Activated gamma-delta T cell treated with Interleukin-2 at 50 U/mL for 16 hours (primary cell): ENCODE results near the gene UAP1.

Source experiments
- DNase-seq: peaks from one replicate; pipeline ENCODE4 v3.0.0-alpha.2; 2020

Gene UAP1

DNA sequence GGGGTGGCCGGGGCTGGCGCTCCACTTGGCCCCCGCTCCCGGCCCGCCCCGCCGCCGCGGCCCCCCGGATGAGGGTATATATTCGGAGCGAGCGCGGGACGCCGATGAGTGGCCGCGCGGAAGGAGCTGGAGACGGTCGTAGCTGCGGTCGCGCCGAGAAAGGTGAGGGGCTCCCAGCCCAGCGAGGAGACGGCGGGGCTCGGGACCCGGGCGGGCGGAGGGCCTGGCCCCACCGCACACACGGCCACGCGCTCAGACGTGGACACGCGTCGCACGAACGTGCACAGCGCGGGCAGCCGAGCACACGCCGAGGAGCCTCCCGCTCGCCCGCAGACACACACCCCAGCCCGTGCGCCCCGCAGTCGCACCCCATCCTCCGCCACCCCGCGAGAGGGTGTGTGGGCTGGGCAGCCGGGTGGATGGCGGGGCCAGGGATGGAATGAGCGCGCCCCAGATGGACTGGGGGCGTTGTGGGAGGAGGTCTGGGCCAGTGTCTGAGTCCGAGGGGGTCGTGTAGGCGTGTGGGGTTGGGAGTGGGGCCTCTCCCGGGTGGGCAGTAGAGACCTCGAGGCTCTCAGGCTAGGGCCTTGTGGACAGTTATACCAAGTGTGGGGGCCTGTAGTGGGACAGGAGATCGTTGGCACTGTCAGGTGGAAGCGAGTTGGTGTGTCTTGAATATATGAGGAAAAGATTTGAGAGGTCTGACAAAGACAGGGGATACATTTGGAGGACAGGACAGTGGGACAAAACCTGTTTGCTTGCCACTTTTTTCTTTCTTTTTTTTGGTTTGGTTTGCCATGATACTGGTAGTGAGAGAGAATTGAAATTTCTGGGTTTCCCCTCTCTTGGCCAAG, at the start of gene UAP1:
UAP1 (plus strand) TSS at position 107 of the 854 bp plus-strand sequence. CDS start 4,347 bp downstream, outside the sequence.
- peak; percentile 20 for DNase-seq

GRCh38 chr1:162527314-162527713, 34.2 kb upstream of the UAP1 start:
- DNase-seq, result no peak

- no peak for DNase-seq
These were observed 31.1 kb upstream of the UAP1 start for GRCh38 chr1:162530307-162530987.

DNA sequence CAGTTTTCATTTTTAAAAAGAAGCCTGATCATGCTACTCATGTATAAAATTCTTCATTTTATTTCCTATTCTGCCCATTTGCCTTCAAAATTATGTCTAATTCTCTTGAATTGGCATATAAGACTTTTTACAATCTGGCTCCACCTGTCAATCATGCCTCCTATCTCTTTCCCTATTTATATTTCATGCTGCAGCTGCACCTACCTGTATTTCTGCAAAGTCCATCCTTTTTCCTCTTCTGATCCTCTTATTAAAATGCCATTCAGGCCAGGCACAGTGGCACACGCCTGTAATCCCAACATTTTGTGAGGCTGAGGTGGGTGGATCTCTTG, 30.6 kb upstream of the UAP1 start:
- DNase-seq, result no peak

GRCh38 chr1:162535501-162535900, 26.0 kb upstream of the UAP1 start:
- no peak for DNase-seq

- no peak for DNase-seq
These were observed 25.0 kb upstream of the UAP1 start for GRCh38 chr1:162536511-162536910.

GRCh38 chr1:162537216-162537615, 24.3 kb upstream of the UAP1 start:
- no peak for DNase-seq

GRCh38 chr1:162538815-162539431, 22.6 kb upstream of the UAP1 start:
- DNase-seq, result no peak

DNA sequence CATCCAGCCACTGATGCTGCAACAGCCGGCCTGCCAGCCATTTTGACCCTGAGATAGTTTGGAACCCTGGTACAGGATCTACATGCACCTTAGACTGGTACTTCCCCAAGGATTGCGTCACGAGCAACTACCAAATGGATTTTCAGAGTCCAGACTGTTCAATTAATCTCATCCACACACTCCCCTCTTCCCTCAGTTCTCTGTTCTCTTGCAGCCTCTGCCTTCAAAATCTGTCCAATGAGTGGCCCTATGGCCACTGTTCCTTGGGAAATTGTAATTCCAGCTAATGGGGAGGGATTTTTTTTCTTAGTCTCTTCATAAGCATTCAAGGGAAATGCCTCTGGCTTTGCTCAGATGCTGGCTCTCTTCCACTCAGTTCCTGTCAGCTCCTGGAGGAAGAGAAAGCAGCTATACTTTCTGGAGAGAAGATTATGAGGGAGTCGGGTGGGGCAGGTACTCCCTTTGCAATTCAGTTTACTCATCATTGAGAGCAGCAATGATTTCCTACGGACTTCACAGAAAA, 19.8 kb upstream of the UAP1 start:
- DNase-seq, result no peak

GRCh38 chr1:162543228-162543627, 18.3 kb upstream of the UAP1 start:
- DNase-seq, result no peak

GRCh38 chr1:162548170-162548569, 13.4 kb upstream of the UAP1 start:
- DNase-seq, result peak; percentile 6

- no peak for DNase-seq
These were observed 12.5 kb upstream of the UAP1 start for GRCh38 chr1:162549001-162549400.

DNA sequence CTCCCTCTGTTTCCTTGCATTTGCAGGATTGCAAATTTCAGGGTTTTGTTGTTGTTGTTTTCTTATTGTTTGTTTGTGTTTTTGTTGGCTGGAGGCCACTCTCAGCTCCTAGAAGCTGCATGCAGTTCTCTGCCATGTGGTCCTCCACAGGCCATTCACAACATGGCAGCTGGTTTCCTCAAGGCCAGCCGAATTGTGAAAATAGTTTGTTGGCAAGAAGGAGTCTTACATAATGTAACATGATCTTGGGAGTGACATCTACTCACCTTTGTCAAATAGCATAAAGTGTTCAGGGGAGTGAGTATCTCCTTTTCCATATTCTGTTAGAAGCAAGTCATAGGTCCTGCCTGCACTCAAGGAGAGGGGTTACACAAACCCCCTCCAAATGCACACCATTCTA, 10.6 kb upstream of the UAP1 start:
- no peak for DNase-seq

GRCh38 chr1:162551969-162552683, 9.4 kb upstream of the UAP1 start:
- no peak for DNase-seq

DNA sequence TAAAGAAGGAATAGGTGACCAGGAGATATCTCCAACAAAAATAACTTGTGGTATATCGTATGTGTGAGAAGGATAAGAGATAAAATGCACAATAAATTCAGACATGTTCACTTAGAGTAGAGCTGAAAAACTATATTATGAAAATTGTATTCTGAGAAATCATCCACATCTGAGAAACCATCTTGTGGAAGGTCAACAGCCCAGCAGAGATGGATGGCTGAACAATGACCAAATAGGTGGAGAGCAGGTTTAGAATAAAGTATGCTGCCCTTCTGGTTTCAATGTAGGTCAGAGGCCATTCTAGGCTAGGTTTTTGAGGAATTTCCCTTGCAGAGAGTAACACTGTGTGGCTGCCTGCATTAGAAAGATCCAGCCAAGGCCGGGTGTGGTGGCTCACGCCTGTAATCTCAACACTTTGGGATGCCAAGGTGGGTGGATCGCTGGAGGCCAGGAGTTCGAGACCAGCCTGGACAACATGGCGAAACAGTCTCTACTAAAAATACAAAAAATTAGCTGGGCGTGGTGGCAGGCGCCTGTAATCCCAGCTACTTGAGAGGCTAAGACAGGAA, 8.8 kb upstream of the UAP1 start:
- DNase-seq, result no peak

DNA sequence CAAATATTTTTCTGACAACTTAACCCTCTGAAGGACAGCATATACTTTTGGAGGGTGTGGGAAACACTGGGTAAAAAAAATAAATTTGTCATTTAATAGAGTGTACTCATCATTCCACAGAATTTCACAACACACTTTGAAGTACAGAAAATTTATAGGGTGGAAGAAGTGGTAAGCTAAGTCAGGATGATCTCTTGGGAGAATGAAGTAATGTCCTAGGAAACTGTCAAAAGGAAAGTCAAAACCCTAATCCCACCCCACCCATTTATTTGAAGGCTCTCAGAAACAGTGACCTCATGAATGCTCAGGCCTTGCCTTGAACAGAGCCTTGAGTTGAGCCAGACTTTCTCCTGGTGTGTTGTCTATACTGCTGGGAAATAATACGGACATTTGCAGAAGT, 7.3 kb upstream of the UAP1 start:
- no peak for DNase-seq

- no peak for DNase-seq
These were observed 4.0 kb upstream of the UAP1 start for GRCh38 chr1:162557536-162557935.

GRCh38 chr1:162560303-162561036, 1.1 kb upstream of the UAP1 start:
- no peak for DNase-seq

DNA sequence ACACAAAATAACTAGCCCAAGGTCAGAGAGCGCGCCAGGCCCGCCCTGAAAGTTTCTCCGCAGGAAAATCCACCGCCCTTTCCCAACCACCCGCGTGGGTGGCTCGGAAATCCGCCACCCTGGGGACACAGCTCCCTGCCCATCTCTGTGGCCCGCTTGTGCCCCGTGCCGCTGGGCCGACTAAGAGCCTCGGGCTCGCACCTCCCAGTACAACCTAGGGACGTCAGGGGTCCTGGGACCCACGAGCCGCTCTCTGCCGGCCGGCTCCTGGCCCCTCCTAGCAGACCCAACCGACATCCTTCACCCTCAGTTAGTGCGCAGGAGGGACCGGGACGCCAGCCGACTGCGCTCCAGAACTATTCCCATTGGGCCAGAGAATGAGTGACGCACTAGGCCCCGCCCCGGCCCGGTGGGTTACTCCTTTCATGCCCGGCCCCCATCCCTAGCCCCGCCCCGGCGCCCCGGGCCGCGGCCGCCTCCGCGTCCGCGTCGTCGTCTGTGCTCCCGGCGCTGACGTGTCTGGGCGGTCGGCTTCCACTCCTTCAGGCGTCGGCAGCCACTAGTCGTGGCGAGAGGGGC, 396 bp upstream of the UAP1 start:
- peak; percentile 98 for DNase-seq

GRCh38 chr1:162562470-162562828, 927 bp downstream of the UAP1 start:
- DNase-seq, result no peak

- no peak for DNase-seq
These were observed 3.3 kb downstream of the UAP1 start for GRCh38 chr1:162564762-162565218.

- DNase-seq, result no peak
These were observed 3.9 kb downstream of the UAP1 start for GRCh38 chr1:162565460-162565859.
